Prostate gland (tissue), 2 donors: ENCODE data around the gene LRRIQ4.

Experiments used
- CTCF ChIP-seq, 4 experiments: fragments of 200-600 bp in 2 of 4; fragments of 450-650 bp in 2 of 4; sonication (generic) in 2 of 4; IDR thresholded peaks; 1 replicate in 3 of 4; 2 replicates in 1 of 4; pipeline ENCODE4 v1.5.1; 2016 to 2019; ENCODE audit warnings: antibody characterized with exemption in 4 of 4, mild to moderate bottlenecking in 2 of 4, moderate library complexity in 2 of 4
- POLR2A ChIP-seq: fragments of 450-650 bp; IDR thresholded peaks from one replicate; pipeline ENCODE4 v1.6.1; 2016; ENCODE audit warnings: antibody characterized with exemption, mild to moderate bottlenecking

GRCh38 chr3:169792359-169792758 is 20.3 kb upstream of the LRRIQ4 start:
- TF ChIP-seq POLR2A: no peak
- no peak for TF ChIP-seq CTCF (IDR thresholded peaks at IDR 0.05)
